Measurements from ENCODE around the gene MSANTD7.
"Not testable (repeated sequence)": the region's sequence is repeated elsewhere in the genome, so short reads cannot be mapped to it uniquely, and the experiment has no call there.

MSANTD7 gene

GRCh38 chr10:14836208-14836607, 1.9 kb upstream of the MSANTD7 start:
- no peak for DNase-seq

- no peak for DNase-seq
Measured at GRCh38 chr10:14837003-14837756, 926 bp upstream of the MSANTD7 start.

DNA sequence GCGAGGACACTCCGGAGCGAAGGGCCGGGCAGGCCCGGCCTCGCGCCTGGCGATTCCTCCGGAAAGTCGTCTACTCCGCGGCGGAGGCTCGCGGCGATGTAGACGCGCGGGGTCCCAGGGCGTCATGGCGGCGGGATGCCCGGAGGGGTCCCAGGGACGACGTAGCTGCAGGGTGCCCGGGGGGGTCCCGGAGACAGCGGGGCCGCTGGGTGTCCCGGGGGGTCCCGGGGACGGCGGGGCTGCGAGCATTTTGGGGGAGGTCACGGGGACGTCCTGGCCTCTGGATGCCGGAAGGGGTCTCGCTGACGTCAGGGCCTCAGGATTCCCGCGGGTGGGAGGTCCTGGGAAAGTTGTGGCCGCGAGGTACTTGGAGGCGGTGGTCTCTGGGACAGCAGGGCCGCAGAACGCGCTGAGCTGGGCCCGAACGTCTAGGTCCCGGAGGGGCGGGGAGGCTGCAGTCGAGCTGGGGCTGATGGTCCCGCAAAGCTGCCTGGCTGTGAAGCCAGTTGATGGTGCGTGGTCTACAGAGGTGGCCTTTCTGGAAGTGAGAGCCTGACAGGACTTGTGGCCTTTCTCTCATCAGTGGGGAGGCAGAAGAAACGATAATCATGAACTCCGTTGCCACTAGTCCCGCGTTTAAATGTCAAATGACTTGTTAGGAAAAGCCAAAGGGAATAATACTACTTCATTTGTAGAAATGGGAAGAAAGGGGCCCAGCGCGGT, 637 bp downstream of the MSANTD7 start:
- DNase-seq = peak; percentile 64

GRCh38 chr10:14839305-14839695, 1.2 kb downstream of the MSANTD7 start:
- no peak for DNase-seq

GRCh38 chr10:14840178-14840577, 2.1 kb downstream of the MSANTD7 start:
- DNase-seq = no peak

DNA sequence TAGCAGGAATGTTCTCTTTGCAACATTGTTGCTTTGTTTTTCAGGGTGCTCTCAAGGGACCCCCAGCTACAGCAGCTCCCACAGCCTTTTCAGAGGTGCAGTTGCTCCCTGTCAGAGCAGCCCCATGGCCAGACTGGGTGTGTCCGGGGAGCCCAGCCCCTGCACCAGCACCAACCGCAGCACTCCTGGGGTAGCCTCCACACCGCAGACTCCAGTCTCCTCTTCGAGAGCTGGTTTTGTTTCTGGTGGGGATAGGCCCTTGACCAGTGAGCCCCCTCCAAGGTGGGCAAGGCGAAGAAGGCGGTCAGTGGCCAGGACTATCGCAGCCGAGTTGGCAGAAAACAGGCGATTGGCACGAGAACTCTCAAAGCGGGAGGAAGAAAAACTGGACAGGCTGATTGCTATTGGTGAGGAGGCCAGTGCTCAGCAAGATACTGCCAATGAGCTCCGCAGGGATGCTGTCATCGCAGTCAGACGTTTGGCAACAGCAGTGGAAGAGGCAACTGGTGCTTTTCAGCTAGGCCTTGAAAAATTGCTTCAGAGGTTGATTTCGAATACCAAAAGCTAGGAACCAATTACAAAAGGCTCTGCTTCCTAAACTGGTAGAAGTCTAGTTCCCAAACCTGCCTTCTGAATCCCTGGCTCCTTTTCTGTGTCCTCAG, 5.4 kb downstream of the MSANTD7 start:
- no peak for DNase-seq

DNA sequence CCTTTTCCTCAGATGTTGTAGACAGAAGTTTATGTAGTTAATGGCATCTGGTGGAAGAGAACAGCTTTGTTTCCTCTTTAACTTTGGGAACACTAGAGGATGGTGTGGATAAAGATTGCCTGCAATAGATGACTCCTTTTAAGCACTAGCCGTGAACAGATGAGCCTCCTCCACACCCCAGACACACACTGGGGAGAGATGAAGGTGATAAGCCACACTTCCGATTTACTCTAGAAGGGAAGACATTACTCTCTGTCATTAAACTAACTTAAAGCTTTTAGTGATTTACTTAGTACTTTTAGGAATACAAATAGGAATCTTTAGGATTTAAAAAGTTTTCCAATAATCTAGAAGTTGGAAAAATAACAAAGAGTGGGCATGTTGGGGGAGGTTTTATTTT, 6.8 kb downstream of the MSANTD7 start:
- DNase-seq = no peak

DNA sequence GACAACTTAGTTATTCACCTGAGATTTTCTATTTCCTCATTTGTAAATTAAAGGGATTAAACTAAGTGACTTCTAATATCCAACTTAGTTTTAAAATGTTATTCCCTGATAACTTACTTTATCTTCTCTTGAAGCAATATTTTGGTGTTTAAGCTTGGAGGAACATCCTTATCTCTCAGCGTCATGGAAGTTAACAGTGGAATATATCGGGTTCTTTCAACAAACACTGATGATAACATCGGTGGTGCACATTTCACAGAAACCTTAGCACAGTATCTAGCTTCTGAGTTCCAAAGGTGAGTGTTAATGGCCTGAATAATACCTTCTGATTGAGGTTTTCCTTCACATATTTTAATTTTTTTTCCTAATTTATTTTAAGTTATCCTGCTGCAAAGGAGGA, 14.1 kb downstream of the MSANTD7 start:
- DNase-seq = no peak

- no peak for DNase-seq
Measured at GRCh38 chr10:14855453-14855852, 17.3 kb downstream of the MSANTD7 start.

DNA sequence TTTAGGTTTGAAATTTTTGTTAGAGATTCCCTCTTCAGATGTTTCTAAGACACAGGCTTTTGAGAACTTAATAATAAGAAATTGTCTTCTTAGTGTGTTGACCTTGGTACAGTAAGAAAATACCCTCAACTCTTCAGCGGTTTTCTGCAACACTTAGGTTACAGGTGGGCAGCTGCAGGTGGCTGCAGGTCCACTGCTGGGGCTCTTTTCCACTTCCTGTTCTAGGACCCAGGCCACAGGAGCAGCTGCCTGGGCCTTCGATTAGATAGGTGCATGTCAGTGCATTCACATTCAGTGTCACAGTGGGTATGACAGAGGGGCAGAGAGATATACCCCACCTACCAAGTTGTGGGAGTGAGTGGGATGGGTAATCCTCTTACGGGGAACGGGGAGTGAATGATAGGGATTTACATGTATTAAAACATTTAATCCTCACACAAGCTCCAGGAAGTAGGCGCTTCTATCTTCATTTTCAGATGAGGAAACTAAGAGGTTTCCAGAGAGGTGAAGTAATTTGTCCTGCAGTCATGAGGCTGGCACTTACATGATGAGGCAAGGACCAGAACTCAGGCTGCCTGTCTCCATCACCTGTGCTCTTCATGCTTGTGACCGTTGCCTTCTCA, 20.3 kb downstream of the MSANTD7 start:
- no peak for DNase-seq

DNA sequence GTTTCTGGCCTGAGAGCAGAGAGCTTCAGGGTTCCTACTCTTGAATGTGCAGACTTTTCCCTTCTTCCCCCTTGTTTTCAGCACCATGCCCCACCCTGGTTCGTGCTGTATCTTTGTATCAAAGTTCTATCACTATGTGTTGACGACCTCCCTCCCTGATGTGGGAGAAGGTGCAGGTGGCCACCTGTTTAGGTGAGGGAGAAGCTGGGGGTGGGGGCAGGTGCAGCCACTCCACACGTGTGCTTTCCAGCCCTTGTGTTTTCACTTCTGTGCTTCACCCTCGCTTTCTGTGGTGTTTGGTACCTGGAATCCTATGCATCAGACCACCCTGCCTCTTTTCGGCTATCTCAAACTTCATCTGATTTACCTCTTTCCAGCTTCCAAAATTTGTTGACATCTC, 20.9 kb downstream of the MSANTD7 start:
- DNase-seq = no peak

DNA sequence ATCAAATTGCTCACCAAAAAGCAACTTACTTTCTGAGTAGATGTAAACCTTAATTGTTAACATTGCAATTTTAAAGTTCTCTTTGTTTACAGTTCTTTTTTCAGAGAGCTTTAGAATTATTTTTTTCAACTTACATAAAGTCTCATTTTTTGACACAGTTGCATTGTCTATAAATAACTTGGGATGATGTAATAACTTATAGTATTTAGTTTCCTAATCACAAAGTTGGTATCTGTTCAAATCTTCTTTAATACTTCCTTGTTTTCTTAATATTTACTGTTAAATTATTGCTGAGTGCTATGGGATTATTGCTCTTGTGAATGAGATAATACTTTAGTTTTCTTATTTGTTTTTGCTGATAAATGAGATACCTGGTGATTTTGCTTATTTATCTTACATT, 21.7 kb downstream of the MSANTD7 start:
- DNase-seq = no peak

- no peak for DNase-seq
Measured at GRCh38 chr10:14860791-14861190, 22.7 kb downstream of the MSANTD7 start.

- DNase-seq = not testable (repeated sequence)
Measured at GRCh38 chr10:14864466-14864865, 26.4 kb downstream of the MSANTD7 start.

DNA sequence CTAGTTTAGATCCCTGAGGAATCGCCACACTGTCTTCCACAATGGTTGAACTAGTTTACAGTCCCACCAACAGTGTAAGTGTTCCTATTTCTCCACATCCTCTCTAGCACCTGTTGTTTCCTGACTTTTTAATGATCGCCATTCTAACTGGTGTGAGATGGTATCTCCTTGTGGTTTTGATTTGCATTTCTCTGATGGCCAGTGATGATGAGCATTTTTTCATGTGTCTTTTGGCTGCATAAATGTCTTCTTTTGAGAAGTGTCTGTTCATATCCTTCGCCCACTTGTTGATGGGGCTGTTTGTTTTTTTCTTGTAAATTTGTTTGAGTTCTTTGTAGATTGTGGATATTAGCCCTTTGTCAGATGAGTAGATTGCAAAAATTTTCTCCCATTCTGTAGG, 26.8 kb downstream of the MSANTD7 start:
- DNase-seq = not testable (repeated sequence)

DNA sequence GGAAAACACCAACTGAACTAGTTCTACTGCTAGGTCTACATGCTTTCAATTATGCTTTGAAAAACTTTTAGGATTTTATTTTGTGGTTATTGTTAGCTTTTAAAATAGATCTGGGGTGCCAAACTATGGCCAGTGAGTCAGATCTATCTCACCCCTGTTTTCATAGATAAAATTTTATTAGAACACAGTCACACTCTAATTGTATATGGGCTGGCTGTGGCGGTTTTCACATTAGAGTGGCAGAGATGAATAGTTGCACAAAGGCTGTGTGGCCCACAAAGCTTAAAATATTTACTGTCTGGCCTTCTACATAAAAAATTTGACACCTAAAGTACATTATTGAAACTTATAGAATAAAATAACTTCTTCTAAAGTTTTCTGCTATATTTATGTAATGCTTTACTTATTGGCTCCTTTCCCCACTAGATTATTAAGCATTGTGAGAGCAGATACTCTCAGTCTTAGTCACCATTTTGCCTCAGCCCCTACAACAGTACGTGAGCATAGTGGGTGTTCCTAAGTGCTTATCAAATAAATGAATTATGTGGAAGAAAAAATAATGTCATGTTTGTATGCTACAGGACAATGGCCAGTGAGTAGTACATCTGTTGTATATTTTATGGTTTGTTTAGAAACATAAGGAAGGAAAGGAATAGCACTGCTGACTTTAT, 35.1 kb downstream of the MSANTD7 start:
- DNase-seq = no peak

DNA sequence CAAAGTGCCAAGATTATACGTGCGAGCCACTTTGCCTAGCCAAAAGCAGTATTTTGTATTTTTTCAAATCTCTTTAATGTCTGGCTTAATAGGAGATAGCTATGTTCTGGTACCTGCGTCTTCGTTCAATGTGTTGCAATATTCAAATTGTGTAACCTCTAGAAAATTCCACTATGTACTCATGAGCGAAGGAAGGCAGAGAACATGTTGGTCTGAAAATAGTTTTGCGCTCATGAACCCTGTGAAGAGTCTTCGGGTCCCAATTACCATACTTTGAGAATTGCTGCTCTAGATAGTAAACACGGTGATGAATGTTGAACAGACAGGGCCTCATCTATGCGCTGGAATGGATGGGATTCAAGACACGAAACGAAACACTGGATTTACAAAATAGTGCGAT, 37.8 kb downstream of the MSANTD7 start:
- no peak for DNase-seq

DNA sequence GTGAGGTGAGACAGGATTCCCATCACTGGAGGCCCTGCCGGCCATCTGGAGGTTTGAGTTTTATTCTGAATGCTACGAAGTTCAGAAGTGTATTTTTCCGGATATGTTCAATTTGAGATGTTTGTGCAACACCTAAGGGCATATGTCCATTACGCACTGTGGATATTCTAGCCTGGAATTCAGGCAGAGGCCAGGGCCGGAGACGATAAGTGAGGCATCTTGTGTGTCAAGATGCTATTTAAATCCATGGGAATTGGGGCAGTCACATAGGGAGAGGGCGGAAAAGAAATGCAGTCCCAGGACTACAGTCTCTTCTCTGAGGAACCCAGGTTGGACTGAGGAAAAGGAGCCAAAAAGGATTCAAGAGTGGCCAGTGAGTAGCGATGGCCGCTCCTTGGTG, 38.7 kb downstream of the MSANTD7 start:
- DNase-seq = no peak

GRCh38 chr10:14878266-14879123, 40.4 kb downstream of the MSANTD7 start, which contains the start of gene SUV39H2:
SUV39H2 (plus strand) TSS chr10:14878866; CDS start chr10:14878889, 23 bp downstream.
- peak; percentile 98 for DNase-seq

DNA sequence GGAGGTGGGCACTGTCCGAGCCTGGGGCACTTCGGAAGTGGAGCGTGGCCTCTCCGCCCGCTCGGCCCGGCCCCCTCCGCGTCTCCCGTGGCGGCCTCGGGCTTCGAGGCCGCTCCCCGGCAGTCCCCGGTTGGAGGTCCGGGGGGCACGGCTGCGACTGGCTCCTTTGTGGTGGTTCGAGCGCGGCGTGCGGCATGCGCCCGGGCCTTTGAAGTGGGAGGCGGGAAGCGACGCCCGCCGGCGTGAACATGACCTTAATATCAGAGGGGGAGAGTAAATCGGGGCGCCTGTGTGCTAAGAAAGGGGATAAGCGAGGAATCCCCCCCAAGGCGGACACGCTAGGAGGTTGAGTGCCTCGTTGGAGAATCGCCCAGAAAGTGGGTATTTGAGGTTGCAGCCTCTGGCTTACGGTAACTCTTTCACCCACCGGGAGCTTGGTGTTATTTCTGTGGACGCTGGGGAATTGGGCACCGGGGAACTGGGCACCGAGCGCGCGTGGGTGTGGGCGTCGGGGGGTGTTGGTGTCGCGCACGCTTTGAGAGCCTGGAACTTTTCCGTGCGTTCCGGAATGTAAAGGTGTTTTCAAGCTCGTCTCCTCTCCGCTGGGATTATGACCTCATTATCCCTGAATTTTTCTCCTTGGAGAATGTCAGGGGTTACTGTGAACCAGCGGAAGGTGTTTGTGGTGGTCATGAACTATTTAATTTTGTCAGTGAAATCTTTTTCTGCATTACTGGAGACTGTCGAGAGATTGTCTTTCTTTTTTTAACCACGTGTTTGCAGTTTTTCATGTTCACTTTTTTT, 41.2 kb downstream of the MSANTD7 start:
- DNase-seq = no peak

- DNase-seq = no peak
Measured at GRCh38 chr10:14879928-14880193, 41.8 kb downstream of the MSANTD7 start.

Measured in right kidney (tissue), 1 donor.